ENCODE measurements around the gene ROBO1.

The ROBO1 gene

GRCh38 chr3:79015854-79016253 is 751.9 kb downstream of the ROBO1 start:
- no peak for DNase-seq (ENCODE audit: low read depth)

- DNase-seq (ENCODE audit: low read depth) = no peak
These were observed 754.8 kb downstream of the ROBO1 start for GRCh38 chr3:79012946-79013362.

- DNase-seq (ENCODE audit: low read depth) = no peak
These were observed 755.3 kb downstream of the ROBO1 start for GRCh38 chr3:79012530-79012913.

GRCh38 chr3:79011821-79012529 is 755.8 kb downstream of the ROBO1 start:
- DNase-seq (ENCODE audit: low read depth) = no peak

- no peak for DNase-seq (ENCODE audit: low read depth)
These were observed 757.9 kb downstream of the ROBO1 start for GRCh38 chr3:79009861-79010260.

GRCh38 chr3:79006077-79006476 is 761.7 kb downstream of the ROBO1 start:
- DNase-seq (ENCODE audit: low read depth) = no peak

- DNase-seq (ENCODE audit: low read depth) = no peak
These were observed 762.7 kb downstream of the ROBO1 start for GRCh38 chr3:79005084-79005483.

- no peak for DNase-seq (ENCODE audit: low read depth)
These were observed 763.8 kb downstream of the ROBO1 start for GRCh38 chr3:79003994-79004393.

- DNase-seq (ENCODE audit: low read depth) = no peak
These were observed 765.1 kb downstream of the ROBO1 start for GRCh38 chr3:79002465-79003372.

- DNase-seq (ENCODE audit: low read depth) = no peak
These were observed 766.5 kb downstream of the ROBO1 start for GRCh38 chr3:79001255-79001654.

GRCh38 chr3:78999139-78999538 is 768.7 kb downstream of the ROBO1 start:
- DNase-seq (ENCODE audit: low read depth) = no peak

- DNase-seq (ENCODE audit: low read depth) = no peak
These were observed 772.7 kb downstream of the ROBO1 start for GRCh38 chr3:78995087-78995486.

- DNase-seq (ENCODE audit: low read depth) = no peak
These were observed 773.4 kb downstream of the ROBO1 start for GRCh38 chr3:78994174-78995027.

- no peak for DNase-seq (ENCODE audit: low read depth)
These were observed 774.4 kb downstream of the ROBO1 start for GRCh38 chr3:78993375-78993774.

- DNase-seq (ENCODE audit: low read depth) = no peak
These were observed 775.0 kb downstream of the ROBO1 start for GRCh38 chr3:78992830-78993229.

GRCh38 chr3:78992400-78992799 is 775.4 kb downstream of the ROBO1 start:
- DNase-seq (ENCODE audit: low read depth) = no peak

- DNase-seq (ENCODE audit: low read depth) = no peak
These were observed 776.1 kb downstream of the ROBO1 start for GRCh38 chr3:78991656-78992055.

- no peak for DNase-seq (ENCODE audit: low read depth)
These were observed 777.6 kb downstream of the ROBO1 start for GRCh38 chr3:78990156-78990555.

- no peak for DNase-seq (ENCODE audit: low read depth)
These were observed 779.5 kb downstream of the ROBO1 start for GRCh38 chr3:78988324-78988723.

GRCh38 chr3:78986416-78987101 is 781.2 kb downstream of the ROBO1 start:
- no peak for DNase-seq (ENCODE audit: low read depth)

- no peak for DNase-seq (ENCODE audit: low read depth)
These were observed 781.8 kb downstream of the ROBO1 start for GRCh38 chr3:78985981-78986380.

GRCh38 chr3:78979028-78979427 is 788.8 kb downstream of the ROBO1 start:
- DNase-seq (ENCODE audit: low read depth) = no peak
